Measurements from ENCODE around the gene ASCL2. TPM values are rescaled to one million over a fixed set of nuclear protein-coding genes. Genes with fewer than 3 reads are reported as not detected.

Gene ASCL2
- total RNA-seq, 1 experiment from 2014 or later = 0.35 TPM

DNA sequence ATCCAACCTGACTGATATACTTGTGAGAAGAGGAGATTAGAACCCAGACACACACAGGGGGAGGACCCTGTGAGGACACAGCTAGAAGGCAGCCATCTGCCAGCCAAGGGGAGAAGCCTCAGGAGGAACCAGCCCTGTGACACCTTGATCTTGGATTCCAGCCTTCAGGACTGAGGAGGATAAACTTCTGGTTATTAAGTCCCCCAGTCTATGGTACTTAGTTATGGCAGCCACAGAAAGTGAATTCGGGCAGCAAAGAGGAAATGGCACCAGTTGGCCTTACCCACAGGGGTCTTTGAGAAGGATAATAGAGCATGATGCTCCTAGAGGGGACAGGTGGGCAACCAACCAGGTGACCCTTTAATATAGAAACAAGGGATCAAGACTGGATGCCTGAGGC, 49.4 kb downstream of the ASCL2 start:
- H3K9ac ChIP-seq (ENCODE audit: extremely low read depth, insufficient read length, low read length) = no peak overlapping the region
- WGBS (ENCODE audit: extremely low coverage, insufficient read length, low lambda C conversion rate) = no CpG with 5 or more reads among the region's 1 CpG
- H2BK5ac ChIP-seq (ENCODE audit: insufficient read length, low read length) = no peak overlapping the region
- peaks cover 10 to 13% of the 10 kb centered on the region in 2 experiments for H3K9me3 Mint-ChIP-seq
- peaks cover 68% of the 10 kb centered on the region for H3K27me3 Mint-ChIP-seq (ENCODE audit: low read depth)
- no peaks in the 10 kb centered on the region for H4K20me1 ChIP-seq (ENCODE audit: control insufficient read depth, insufficient read depth, insufficient read length)
- no peaks in the 10 kb centered on the region for H3K9me3 ChIP-seq (ENCODE audit: control insufficient read depth, low read depth, low read length)
- H3K79me2 ChIP-seq (ENCODE audit: insufficient read depth, low read length) = no peaks in the 10 kb centered on the region
- no peak overlapping the region for H3K4me2 ChIP-seq (ENCODE audit: insufficient read depth, insufficient read length, low read length)
- H3K4ac ChIP-seq (ENCODE audit: low read depth, low read length) = no peak overlapping the region
- H2AK5ac ChIP-seq (ENCODE audit: insufficient read length, low read length) = no peak overlapping the region
- H3K79me1 ChIP-seq (ENCODE audit: insufficient read depth, low read depth, low read length, poor library complexity, severe bottlenecking) = no peaks in the 10 kb centered on the region
- H2BK20ac ChIP-seq (ENCODE audit: low read depth, low read length, poor library complexity, severe bottlenecking) = no peak overlapping the region
- no peak overlapping the region for H3K27ac ChIP-seq (ENCODE audit: insufficient read length, low read depth, low read length)
- no peak for DNase-seq
- no peak overlapping the region for H3K23ac ChIP-seq (ENCODE audit: insufficient read length, low read depth, low read length)
- TF ChIP-seq, protein P1, sequence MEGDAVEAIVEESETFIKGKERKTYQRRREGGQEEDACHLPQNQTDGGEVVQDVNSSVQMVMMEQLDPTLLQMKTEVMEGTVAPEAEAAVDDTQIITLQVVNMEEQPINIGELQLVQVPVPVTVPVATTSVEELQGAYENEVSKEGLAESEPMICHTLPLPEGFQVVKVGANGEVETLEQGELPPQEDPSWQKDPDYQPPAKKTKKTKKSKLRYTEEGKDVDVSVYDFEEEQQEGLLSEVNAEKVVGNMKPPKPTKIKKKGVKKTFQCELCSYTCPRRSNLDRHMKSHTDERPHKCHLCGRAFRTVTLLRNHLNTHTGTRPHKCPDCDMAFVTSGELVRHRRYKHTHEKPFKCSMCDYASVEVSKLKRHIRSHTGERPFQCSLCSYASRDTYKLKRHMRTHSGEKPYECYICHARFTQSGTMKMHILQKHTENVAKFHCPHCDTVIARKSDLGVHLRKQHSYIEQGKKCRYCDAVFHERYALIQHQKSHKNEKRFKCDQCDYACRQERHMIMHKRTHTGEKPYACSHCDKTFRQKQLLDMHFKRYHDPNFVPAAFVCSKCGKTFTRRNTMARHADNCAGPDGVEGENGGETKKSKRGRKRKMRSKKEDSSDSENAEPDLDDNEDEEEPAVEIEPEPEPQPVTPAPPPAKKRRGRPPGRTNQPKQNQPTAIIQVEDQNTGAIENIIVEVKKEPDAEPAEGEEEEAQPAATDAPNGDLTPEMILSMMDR (conservative IDR thresholded peaks at IDR 0.05) = no peak
- H3K27me3 ChIP-seq (ENCODE audit: insufficient read depth, low read length) = peaks cover 1% of the 10 kb centered on the region; the same call in 1 of the 2 replicates
- no peak overlapping the region for H2BK12ac ChIP-seq (ENCODE audit: insufficient read length, low read depth, low read length)
- no peak overlapping the region for H3K18ac ChIP-seq (ENCODE audit: insufficient read length, low read depth, low read length)
- no peak overlapping the region for H3K27ac Mint-ChIP-seq
- peaks cover 20 to 23% of the 10 kb centered on the region in 2 experiments for H3K4me1 Mint-ChIP-seq
- H3K14ac ChIP-seq (ENCODE audit: insufficient read depth, low read length) = no peak overlapping the region
- no peak overlapping the region for H4K5ac ChIP-seq (ENCODE audit: insufficient read length, low read depth, low read length)
- H3K4me1 ChIP-seq (ENCODE audit: insufficient read depth, low read length) = no peaks in the 10 kb centered on the region; the same call in 1 of the 2 replicates
- H2AFZ ChIP-seq (ENCODE audit: low read length) = no peak overlapping the region
- H4K8ac ChIP-seq (replicated peaks; ENCODE audit: insufficient read length, low read depth, low read length) = no peak overlapping the region
- H4K91ac ChIP-seq (ENCODE audit: insufficient read length, low read depth, low read length) = no peak overlapping the region
- no peak overlapping the region for H3K56ac ChIP-seq (ENCODE audit: insufficient read length, low read depth, low read length)
- no peak overlapping the region for H3T11ph ChIP-seq (ENCODE audit: low read length)
- H2BK120ac ChIP-seq (ENCODE audit: low read depth, low read length, poor library complexity, severe bottlenecking) = no peak overlapping the region
- no peak overlapping the region for H3K4me3 Mint-ChIP-seq
- H2BK15ac ChIP-seq (ENCODE audit: low read depth, low read length) = no peak overlapping the region
- peaks cover 0 to 9% (median 2%) of the 10 kb centered on the region in 3 experiments; a peak in 4 of 7 replicates for H3K36me3 Mint-ChIP-seq (ENCODE audit: insufficient read depth in 1 of 3, low read depth in 3 of 3)
- no peaks in the 10 kb centered on the region for H3K23me2 ChIP-seq (ENCODE audit: insufficient read length, low read depth, low read length, poor library complexity, severe bottlenecking)

Data from H9 (cell line).